ENCODE results near the gene PTPRE.

Gene PTPRE

DNA sequence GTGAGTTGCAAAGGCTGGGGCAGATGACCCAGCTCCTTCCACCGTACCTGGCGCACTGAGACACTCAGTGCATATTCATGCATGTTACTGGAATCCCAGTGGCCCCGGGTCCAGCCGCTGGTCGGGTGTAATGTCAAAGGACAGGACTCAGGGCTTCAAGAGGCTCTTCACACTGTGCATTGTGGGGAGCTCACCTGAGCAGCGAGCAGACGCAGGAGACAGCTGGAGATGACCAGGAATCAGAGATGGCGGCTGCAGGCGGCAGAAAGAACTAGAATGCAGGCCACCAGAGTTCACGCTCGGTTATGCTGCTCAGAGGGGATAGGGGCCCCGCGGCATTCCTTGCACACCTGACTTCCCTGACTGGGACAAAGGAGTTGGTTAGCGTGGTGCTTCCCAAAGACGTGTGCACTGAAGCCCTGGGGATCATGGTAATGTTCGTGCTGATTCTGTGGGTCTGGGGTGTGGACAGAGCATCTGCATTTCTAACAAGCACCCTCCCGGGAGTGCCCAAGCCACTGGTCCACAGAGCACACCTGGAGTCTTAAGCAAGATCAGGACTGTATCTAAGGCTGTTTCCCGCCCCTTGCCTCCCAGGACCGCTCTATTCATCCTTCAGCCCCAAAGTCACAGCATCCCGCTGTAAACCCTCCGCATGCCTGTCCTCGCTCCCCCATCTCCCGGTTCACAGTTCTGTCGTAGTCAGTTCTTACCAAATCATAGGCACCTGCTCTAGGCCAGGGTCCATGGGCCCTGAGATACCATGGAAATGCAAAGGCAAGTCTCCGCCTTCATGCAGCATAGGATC, 148.4 kb downstream of the PTPRE start:
- H3K27ac ChIP-seq = no peak overlapping the region
- TF ChIP-seq ZFX (IDR thresholded peaks at IDR 0.05) = no peak
- TF ChIP-seq, protein P1, sequence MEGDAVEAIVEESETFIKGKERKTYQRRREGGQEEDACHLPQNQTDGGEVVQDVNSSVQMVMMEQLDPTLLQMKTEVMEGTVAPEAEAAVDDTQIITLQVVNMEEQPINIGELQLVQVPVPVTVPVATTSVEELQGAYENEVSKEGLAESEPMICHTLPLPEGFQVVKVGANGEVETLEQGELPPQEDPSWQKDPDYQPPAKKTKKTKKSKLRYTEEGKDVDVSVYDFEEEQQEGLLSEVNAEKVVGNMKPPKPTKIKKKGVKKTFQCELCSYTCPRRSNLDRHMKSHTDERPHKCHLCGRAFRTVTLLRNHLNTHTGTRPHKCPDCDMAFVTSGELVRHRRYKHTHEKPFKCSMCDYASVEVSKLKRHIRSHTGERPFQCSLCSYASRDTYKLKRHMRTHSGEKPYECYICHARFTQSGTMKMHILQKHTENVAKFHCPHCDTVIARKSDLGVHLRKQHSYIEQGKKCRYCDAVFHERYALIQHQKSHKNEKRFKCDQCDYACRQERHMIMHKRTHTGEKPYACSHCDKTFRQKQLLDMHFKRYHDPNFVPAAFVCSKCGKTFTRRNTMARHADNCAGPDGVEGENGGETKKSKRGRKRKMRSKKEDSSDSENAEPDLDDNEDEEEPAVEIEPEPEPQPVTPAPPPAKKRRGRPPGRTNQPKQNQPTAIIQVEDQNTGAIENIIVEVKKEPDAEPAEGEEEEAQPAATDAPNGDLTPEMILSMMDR (conservative IDR thresholded peaks at IDR 0.05) = no peak

DNA sequence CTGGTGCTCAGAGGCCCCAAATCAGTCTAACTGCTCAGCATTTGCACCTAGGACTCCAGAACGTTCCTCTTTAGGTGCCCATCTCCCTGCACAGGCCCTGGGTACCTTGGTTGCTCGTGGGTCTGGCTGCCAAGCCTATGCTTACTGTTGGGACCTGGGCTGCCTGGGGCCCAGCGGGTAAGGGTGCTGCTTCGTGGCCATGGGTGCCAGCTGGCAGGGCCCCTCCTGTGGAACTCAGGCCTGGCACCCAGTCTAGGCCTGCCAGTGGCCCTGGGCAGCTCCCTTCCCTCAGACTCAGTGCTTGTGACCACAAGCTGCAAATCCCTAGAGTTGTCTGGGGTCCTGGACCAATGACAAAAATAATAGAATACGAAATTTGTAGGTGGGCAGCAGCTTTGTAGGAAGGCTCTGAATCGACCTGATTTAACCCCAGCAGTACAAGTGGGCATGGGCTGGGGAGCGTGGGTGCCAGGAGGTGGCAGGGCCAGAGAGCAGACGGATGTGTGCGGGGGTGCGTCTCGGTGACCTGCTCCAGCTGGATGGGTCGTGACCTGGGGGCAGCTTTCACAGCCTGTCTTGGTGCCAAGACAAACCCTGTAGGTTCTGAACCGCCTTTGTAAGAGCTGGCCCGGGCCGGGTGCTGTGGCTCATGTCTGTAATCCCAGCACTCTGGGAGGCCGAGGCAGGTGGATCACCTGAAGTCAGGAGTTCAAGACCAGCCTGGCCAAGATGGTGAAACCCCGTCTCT, 149.6 kb downstream of the PTPRE start:
- H3K27ac ChIP-seq = no peak overlapping the region
- no peak for TF ChIP-seq ZFX (IDR thresholded peaks at IDR 0.05)
- TF ChIP-seq, protein P1 (conservative IDR thresholded peaks at IDR 0.05) = no peak

DNA sequence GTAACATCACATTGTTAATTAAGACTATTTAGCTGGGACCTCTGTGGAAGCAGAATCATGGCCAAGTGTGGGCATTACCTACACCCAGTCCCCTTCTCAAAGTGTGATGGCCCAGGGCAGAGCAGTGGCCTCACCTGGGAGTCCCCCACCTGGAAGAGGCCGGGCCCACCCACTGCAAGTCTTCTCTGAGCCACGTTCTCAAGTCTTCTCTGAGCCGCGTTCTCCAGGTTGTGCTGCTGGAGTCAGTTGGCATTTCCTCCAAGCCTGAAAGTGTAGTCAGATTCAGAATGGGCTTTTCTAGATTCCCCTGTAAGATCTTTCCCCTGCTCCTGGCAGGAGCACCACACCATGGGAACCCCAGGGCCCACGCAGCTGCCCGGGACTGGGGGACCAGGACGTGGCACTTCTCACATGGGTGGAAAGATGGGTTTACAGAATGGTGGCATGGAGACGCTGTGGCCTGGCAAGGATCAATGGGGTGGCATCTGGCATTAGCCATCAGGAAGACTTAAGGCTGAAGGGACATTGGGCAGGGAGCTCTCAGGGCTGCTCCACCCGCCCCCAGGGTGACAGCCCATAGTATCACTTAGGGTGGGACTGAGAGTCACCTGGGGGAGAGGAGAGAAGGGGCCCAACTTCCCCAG, 151.3 kb downstream of the PTPRE start:
- H3K27ac ChIP-seq = no peak overlapping the region
- no peak for TF ChIP-seq ZFX (IDR thresholded peaks at IDR 0.05)
- TF ChIP-seq, protein P1 (conservative IDR thresholded peaks at IDR 0.05) = no peak

DNA sequence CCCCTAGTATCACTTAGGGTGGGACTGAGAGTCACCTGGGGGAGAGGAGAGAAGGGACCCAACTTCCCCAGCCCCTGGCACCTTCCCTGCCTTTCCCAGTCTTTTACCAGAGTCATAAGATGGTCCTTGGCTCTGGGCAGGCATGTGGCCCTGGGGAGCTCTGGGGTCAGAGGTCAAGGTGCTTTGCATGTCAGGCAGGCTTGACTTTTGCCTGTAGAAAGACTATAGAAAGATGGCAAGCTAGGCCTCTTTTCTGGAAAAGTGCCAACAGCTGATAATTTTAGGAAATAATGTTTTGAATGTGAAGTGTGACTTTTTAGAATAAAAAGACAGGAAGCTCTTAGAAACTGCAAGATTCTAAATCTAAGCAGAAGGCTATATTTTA, 151.8 kb downstream of the PTPRE start:
- H3K27ac ChIP-seq = no peak overlapping the region
- TF ChIP-seq ZFX (IDR thresholded peaks at IDR 0.05) = no peak
- TF ChIP-seq, protein P1 (conservative IDR thresholded peaks at IDR 0.05) = no peak

DNA sequence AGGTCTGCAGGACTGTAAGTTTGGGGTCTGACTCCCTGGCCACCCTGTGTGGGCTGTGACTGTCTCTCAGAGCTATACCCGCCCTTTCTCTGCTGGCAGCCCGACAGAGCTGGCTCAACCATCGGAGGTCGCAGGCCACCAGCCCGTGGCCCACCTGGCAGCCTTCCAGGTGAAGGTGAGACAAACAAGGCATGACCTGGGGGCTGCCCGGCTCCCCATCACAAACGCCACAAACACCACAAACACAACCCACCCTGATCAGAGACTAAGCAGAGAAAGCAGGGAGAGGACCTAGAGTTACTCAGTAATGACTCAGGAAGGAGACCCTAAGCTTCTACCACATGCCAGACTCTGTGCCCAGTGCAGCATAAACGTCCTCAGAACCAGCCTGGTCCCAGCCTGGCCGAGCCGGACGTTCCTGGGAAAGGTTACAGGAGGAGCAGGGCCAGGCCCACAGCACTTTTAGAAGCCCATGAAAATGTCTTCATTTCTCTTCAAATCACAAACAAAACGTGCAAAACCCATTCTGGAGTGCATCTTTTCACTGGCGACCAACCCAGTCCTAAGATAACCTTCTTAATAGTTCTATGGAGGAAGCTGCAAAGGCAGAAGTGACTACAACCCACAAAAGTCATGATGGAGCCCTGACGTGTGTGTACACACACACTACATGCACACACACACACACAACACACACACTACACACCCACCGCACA, 152.5 kb downstream of the PTPRE start:
- TF ChIP-seq, protein P1 (conservative IDR thresholded peaks at IDR 0.05) = no peak
- TF ChIP-seq ZFX (IDR thresholded peaks at IDR 0.05) = no peak
- no peak overlapping the region for H3K27ac ChIP-seq

DNA sequence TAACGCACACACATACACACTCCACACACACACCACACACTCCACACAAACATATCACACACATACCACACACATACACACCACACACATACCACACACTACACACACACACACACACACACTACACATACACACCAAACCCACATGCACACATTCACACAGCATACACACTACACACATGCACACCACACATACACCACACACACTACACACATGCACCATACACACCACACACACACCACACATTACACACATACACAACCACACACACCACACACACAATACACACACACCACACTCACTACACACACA, 153.0 kb downstream of the PTPRE start:
- H3K27ac ChIP-seq = no peak overlapping the region
- TF ChIP-seq, protein P1 (conservative IDR thresholded peaks at IDR 0.05) = no peak
- TF ChIP-seq ZFX (IDR thresholded peaks at IDR 0.05) = no peak

Measured in C4-2B (cell line).